Measurements from ENCODE around the gene CENPP.
A peak's percentile ranks its signal among the peaks of the same experiment; 100 is the strongest.
"Not testable (repeated sequence)": the region's sequence is repeated elsewhere in the genome, so short reads cannot be mapped to it uniquely, and the experiment has no call there.

Gene CENPP

GRCh38 chr9:92558612-92559374, 233.0 kb downstream of the CENPP start:
- DNase-seq = no peak

- no peak for DNase-seq
Measured at GRCh38 chr9:92561374-92562330, 235.9 kb downstream of the CENPP start.

GRCh38 chr9:92562461-92562967, 236.8 kb downstream of the CENPP start:
- DNase-seq = no peak

GRCh38 chr9:92563116-92564100, 237.7 kb downstream of the CENPP start:
- DNase-seq = peak; percentile 4

- no peak for DNase-seq
Measured at GRCh38 chr9:92564504-92564903, 238.8 kb downstream of the CENPP start.

GRCh38 chr9:92564982-92565381, 239.2 kb downstream of the CENPP start:
- DNase-seq = no peak

GRCh38 chr9:92571871-92572270, 246.1 kb downstream of the CENPP start:
- DNase-seq = not testable (repeated sequence)

GRCh38 chr9:92573612-92574011, 247.9 kb downstream of the CENPP start:
- not testable (repeated sequence) for DNase-seq

GRCh38 chr9:92576175-92576574, 250.4 kb downstream of the CENPP start:
- no peak for DNase-seq

GRCh38 chr9:92589923-92590322, 264.2 kb downstream of the CENPP start:
- DNase-seq = no peak

GRCh38 chr9:92590377-92590776, 264.6 kb downstream of the CENPP start:
- no peak for DNase-seq

GRCh38 chr9:92592537-92592936, 266.8 kb downstream of the CENPP start:
- no peak for DNase-seq

- no peak for DNase-seq
Measured at GRCh38 chr9:92592946-92593861, 267.5 kb downstream of the CENPP start.

- DNase-seq = not testable (repeated sequence)
Measured at GRCh38 chr9:92595075-92595474, 269.3 kb downstream of the CENPP start.

GRCh38 chr9:92595930-92596329, 270.2 kb downstream of the CENPP start:
- no peak for DNase-seq

GRCh38 chr9:92598382-92598781, 272.6 kb downstream of the CENPP start:
- no peak for DNase-seq

GRCh38 chr9:92599938-92600461, 274.2 kb downstream of the CENPP start:
- DNase-seq = no peak

GRCh38 chr9:92600462-92601261, 274.9 kb downstream of the CENPP start:
- DNase-seq = no peak

GRCh38 chr9:92601451-92601850, 275.7 kb downstream of the CENPP start:
- no peak for DNase-seq

GRCh38 chr9:92602413-92602812, 276.7 kb downstream of the CENPP start:
- no peak for DNase-seq
